H1 (cell line): ENCODE data around the gene NFKB1. TPM values are rescaled to one million over a fixed set of nuclear protein-coding genes. Genes with fewer than 3 reads are reported as not detected.

Experiments
- ASH2L ChIP-seq: fragments of 200-600, 300-600 bp; sonication (generic); IDR thresholded peaks from one replicate; pipeline ENCODE4 v1.7.1; 2017; ENCODE audit warnings: low read length
- BACH1 ChIP-seq: IDR thresholded peaks from 2 replicates; pipeline ENCODE4 v1.6.1; 2012; ENCODE audit warnings: low read length, improper control_type of control experiment
- BCL11A ChIP-seq, 2 experiments: IDR thresholded peaks; one replicate each; pipeline ENCODE4 v1.6.1; 2011; ENCODE audit warnings: low read depth in 2 of 2, low read length in 2 of 2, mild to moderate bottlenecking in 2 of 2
- E2F6 ChIP-seq: IDR thresholded peaks from 2 replicates; pipeline ENCODE4 v1.6.1; 2012; ENCODE audit warnings: inconsistent platforms
- FOSL1 ChIP-seq: IDR thresholded peaks from 2 replicates; pipeline ENCODE4 v1.6.1; 2011; ENCODE audit warnings: mild to moderate bottlenecking, low read depth, low read length, moderate library complexity; ENCODE audit not compliant: insufficient read depth
- NANOG ChIP-seq: IDR thresholded peaks from 2 replicates; pipeline ENCODE4 v1.6.1; 2011; ENCODE audit warnings: low read length, low read depth, mild to moderate bottlenecking, inconsistent platforms; ENCODE audit not compliant: insufficient read depth, poor library complexity, severe bottlenecking
- POLR2A ChIP-seq, 2 experiments: IDR thresholded peaks; 1 replicate in 1 of 2; 2 replicates in 1 of 2; pipeline ENCODE4 v1.6.1; 2011; ENCODE audit warnings: low read depth in 2 of 2, low read length in 2 of 2, mild to moderate bottlenecking in 2 of 2; ENCODE audit errors: control extremely low read depth in 1 of 2
- polyA plus RNA-seq, 7 experiments: library from polyadenylated mRNA; depleted of rRNA in 3 of 7; stranded (reverse) in 5 of 7; unstranded in 2 of 7; fragments of >200 nt in 5 of 7; fragments of 200-250 nt in 2 of 7; gene quantifications; 1 replicate in 5 of 7; 2 replicates in 1 of 7; 4 replicates in 1 of 7; pipeline versions ENCODE4 v1.2.1 to v1.2.3, GENCODE V29; 2011 to 2013; ENCODE audit warnings: missing spikeins in 2 of 7, mixed read lengths in 2 of 7
- total RNA-seq: library from RNA; stranded (reverse); fragmentation: NEBNext Ultra II Directional; extraction: Animal tissue kit (Norgen Biotek cat#: 25700); gene quantifications from 2 replicates; pipeline ENCODE4 v1.2.1, GENCODE V29; 2021
- TF ChIP-seq, protein P1 (sequence below), 3 experiments: IDR thresholded peaks; 1 replicate in 2 of 3; 2 replicates in 1 of 3; pipeline versions ENCODE4 v1.5.1 to v1.6.1; 2011; ENCODE audit warnings: low read length in 3 of 3, mild to moderate bottlenecking in 3 of 3, inconsistent platforms in 2 of 3, low read depth in 1 of 3, moderate library complexity in 1 of 3; ENCODE audit not compliant: insufficient read depth in 1 of 3; ENCODE audit errors: control extremely low read depth in 1 of 3

Gene NFKB1
- total and polyA plus RNA-seq, 2 of the 8 experiments (the other 6 are each of a cell fraction or from before 2014, with no cell fraction given), result 2.9 to 6.8 TPM

- no peak for TF ChIP-seq NANOG
- TF ChIP-seq, protein P1, sequence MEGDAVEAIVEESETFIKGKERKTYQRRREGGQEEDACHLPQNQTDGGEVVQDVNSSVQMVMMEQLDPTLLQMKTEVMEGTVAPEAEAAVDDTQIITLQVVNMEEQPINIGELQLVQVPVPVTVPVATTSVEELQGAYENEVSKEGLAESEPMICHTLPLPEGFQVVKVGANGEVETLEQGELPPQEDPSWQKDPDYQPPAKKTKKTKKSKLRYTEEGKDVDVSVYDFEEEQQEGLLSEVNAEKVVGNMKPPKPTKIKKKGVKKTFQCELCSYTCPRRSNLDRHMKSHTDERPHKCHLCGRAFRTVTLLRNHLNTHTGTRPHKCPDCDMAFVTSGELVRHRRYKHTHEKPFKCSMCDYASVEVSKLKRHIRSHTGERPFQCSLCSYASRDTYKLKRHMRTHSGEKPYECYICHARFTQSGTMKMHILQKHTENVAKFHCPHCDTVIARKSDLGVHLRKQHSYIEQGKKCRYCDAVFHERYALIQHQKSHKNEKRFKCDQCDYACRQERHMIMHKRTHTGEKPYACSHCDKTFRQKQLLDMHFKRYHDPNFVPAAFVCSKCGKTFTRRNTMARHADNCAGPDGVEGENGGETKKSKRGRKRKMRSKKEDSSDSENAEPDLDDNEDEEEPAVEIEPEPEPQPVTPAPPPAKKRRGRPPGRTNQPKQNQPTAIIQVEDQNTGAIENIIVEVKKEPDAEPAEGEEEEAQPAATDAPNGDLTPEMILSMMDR (IDR thresholded peaks at IDR 0.05; ENCODE audit: control extremely low read depth in 1 of 3, insufficient read depth in 1 of 3, low read depth in 1 of 3, low read length in 3 of 3), result no peak
- no peak for TF ChIP-seq FOSL1
- TF ChIP-seq ASH2L, result no peak
- TF ChIP-seq POLR2A (IDR thresholded peaks at IDR 0.05; ENCODE audit: control extremely low read depth in 1 of 2, low read depth in 2 of 2, low read length in 2 of 2), result no peak
- no peak for TF ChIP-seq E2F6
- no peak for TF ChIP-seq BACH1
- TF ChIP-seq BCL11A (IDR thresholded peaks at IDR 0.05; ENCODE audit: low read depth in 2 of 2, low read length in 2 of 2), result no peak
Observed at GRCh38 chr4:102560571-102561341, 59.6 kb downstream of the NFKB1 start (continued).
